Vein endothelial cell (primary cell): ENCODE measurements around the gene FOXD4L3. TPM values are rescaled to one million over a fixed set of nuclear protein-coding genes. Genes with fewer than 3 reads are reported as not detected.

Experiments used
- total RNA-seq: library from RNA; depleted of rRNA; stranded (reverse); fragments of >200 nt; gene quantifications from 2 replicates; pipeline ENCODE4 v1.2.3, GENCODE V29; 2012

FOXD4L3 gene
- total RNA-seq, result not detected in 2 replicates

DNA sequence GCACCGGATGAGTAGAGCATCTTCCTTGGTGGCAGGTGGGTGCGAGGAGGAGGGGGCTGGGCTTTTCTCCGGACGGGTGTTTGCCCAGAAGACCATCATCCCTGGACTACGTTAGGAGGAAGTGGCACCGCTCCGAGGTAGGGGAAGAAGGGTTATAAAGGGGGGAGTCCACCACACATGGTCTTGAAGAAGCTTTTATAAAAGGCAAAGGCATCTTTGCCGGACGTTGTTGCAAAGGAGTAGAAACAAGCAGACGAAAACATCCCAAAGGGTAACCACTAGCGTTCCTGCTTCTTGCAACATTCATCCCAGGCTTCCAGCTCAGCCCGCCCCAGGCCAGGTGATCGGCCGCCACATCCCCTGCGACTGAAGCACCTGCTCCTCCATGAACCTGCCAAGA is at the start of gene FOXD4L3:
Gene FOXD4L3, plus strand, starts transcription at position 301 of the 400 bp plus-strand sequence. Its CDS starts 85 bp downstream, at position 386.

Other genes starting within 250 kb of the FOXD4L3 start
- gene ZNG1C, start 60.9 kb upstream of the FOXD4L3 start, total RNA-seq, result 17.0 and 28.4 TPM in 2 replicates
- gene PGM5, start 53.7 kb downstream of the FOXD4L3 start, total RNA-seq, result 3.2 and 4.9 TPM in 2 replicates
- not detected in 2 replicates for gene TMEM252, start 238.0 kb downstream of the FOXD4L3 start, total RNA-seq